HCT116 (cell line): ENCODE data around the gene NHSL1. TPM values are rescaled to one million over a fixed set of nuclear protein-coding genes. Genes with fewer than 3 reads are reported as not detected.

Experiments
- ATAC-seq: fragments of 200-7000 bp; cut with Tn5 transposase; 2 replicates; pipeline ENCODE4 v1.9.1; 2020; ENCODE audit warnings: mild to moderate bottlenecking, moderate library complexity
- BruUV-seq: library from RNA; stranded (reverse); fragments of 400-500 nt; replicated peaks from 2 replicates; lab custom pipeline; 2021; lab: Mats Ljungman, UMichigan
- CTCF ChIA-PET: fragments of 300-600 bp; sonication (Branson Sonifier 250); formaldehyde crosslinking; loops from one replicate; lab custom pipeline; 2021; ENCODE audit warnings: antibody characterized with exemption; lab: Charles Lee
- POLR2A ChIA-PET: fragments of 300-600, 350-600 bp; sonication (Branson Sonifier 250); formaldehyde crosslinking; loops from one replicate; lab custom pipeline; 2021; ENCODE audit warnings: antibody characterized with exemption; lab: Charles Lee
- RAD21 ChIA-PET, 2 experiments: fragments of 300-600 bp; sonication (Branson Sonifier 250); formaldehyde crosslinking; loops; one replicate each; lab custom pipeline; 2023; ENCODE audit warnings: low total read pairs in 2 of 2; ENCODE audit not compliant: uncharacterized antibody in 2 of 2, unreplicated experiment in 2 of 2, low non-redundant PET in 1 of 2; lab: Charles Lee
- DNase-seq: peaks from one replicate; pipeline ENCODE4 v3.0.0-alpha.2; 2010; ENCODE audit warnings: low read depth, low spot score
- H2AFZ ChIP-seq: fragments of 200-600 bp; shearing (Covaris generic), sonication (generic); 2 replicates; pipeline ENCODE4 v1.6.1; 2017; ENCODE audit warnings: low read depth, mixed run types, mixed read lengths, antibody characterized with exemption, low read length; ENCODE audit not compliant: poor library complexity, severe bottlenecking
- H3K27ac ChIP-seq: 2 replicates; pipeline ENCODE4 v1.5.1; 2012; ENCODE audit warnings: low read depth, low read length
- H3K27me3 ChIP-seq: fragments of 200-600 bp; sonication (generic); 2 replicates; pipeline ENCODE4 v1.6.1; 2016; ENCODE audit warnings: mixed run types, low read length, mixed read lengths; ENCODE audit not compliant: insufficient read depth
- H3K36me3 ChIP-seq, 2 experiments: fragments of 200-500 bp in 1 of 2; fragments of 200-600 bp in 1 of 2; sonication (Bioruptor generic) in 1 of 2; sonication (generic) in 1 of 2; 2 replicates each; pipeline versions ENCODE4 v1.5.1 to v1.6.1; 2014 to 2016; ENCODE audit warnings: low read length in 2 of 2, inconsistent platforms in 1 of 2, mixed read lengths in 1 of 2, mixed run types in 1 of 2; ENCODE audit not compliant: insufficient read depth in 2 of 2, control insufficient read depth in 1 of 2
- H3K4me1 ChIP-seq, 2 experiments: fragments of 200-600 bp in 1 of 2; sonication (generic) in 1 of 2; 2 replicates each; pipeline versions ENCODE4 v1.5.1 to v1.6.1; 2012 to 2017; ENCODE audit warnings: low read length in 2 of 2, inconsistent platforms in 1 of 2, mild to moderate bottlenecking in 1 of 2, mixed read lengths in 1 of 2, mixed run types in 1 of 2, moderate library complexity in 1 of 2; ENCODE audit not compliant: insufficient read depth in 2 of 2, control insufficient read depth in 1 of 2
- H3K4me2 ChIP-seq: fragments of 200-600 bp; sonication (generic); 2 replicates; pipeline ENCODE4 v1.6.1; 2017; ENCODE audit warnings: mixed run types, low read length, mixed read lengths
- H3K4me3 ChIP-seq, 2 experiments: fragments of 200-600 bp in 1 of 2; sonication (generic) in 1 of 2; replicated peaks in 1 of 2; 2 replicates each; pipeline ENCODE4 v1.5.1; 2011 to 2016; ENCODE audit warnings: low read length in 2 of 2, control low read depth in 1 of 2, low read depth in 1 of 2, mild to moderate bottlenecking in 1 of 2, mixed read lengths in 1 of 2, mixed run types in 1 of 2
- H3K79me2 ChIP-seq: fragments of 200-600 bp; sonication (generic); 2 replicates; pipeline ENCODE4 v1.6.1; 2017; ENCODE audit warnings: mild to moderate bottlenecking, mixed run types, low read length, moderate library complexity, mixed read lengths; ENCODE audit not compliant: insufficient read depth
- H3K9ac ChIP-seq: fragments of 200-600 bp; sonication (generic); 2 replicates; pipeline ENCODE4 v1.6.1; 2016; ENCODE audit warnings: low read length, mixed read lengths
- H3K9me2 ChIP-seq: fragments of 200-600 bp; sonication (generic), shearing (Covaris generic); 2 replicates; pipeline ENCODE4 v1.6.1; 2017; ENCODE audit warnings: mixed run types, mild to moderate bottlenecking, moderate library complexity; ENCODE audit not compliant: insufficient read depth
- H3K9me3 ChIP-seq, 2 experiments: fragments of 200-500 bp in 1 of 2; fragments of 200-600 bp in 1 of 2; sonication (Bioruptor generic) in 1 of 2; sonication (generic) in 1 of 2; 2 replicates each; pipeline ENCODE4 v1.6.1; 2014 to 2017; ENCODE audit warnings: low read length in 2 of 2, mixed read lengths in 2 of 2, inconsistent platforms in 1 of 2, low read depth in 1 of 2, mild to moderate bottlenecking in 1 of 2, mixed run types in 1 of 2, moderate library complexity in 1 of 2; ENCODE audit not compliant: control insufficient read depth in 1 of 2, insufficient read depth in 1 of 2
- H4K20me1 ChIP-seq: fragments of 200-600 bp; sonication (generic), shearing (Covaris generic); 2 replicates; pipeline ENCODE4 v1.6.1; 2017; ENCODE audit warnings: mixed run types, mild to moderate bottlenecking, moderate library complexity; ENCODE audit not compliant: insufficient read depth
- ATF3 ChIP-seq: IDR thresholded peaks from 2 replicates; pipeline ENCODE4 v1.6.1; 2012
- CBX3 ChIP-seq: IDR thresholded peaks from 2 replicates; pipeline ENCODE4 v1.6.1; 2012; ENCODE audit warnings: low read depth
- CEBPB ChIP-seq: IDR thresholded peaks from 2 replicates; pipeline ENCODE4 v1.6.1; 2012; ENCODE audit warnings: low read depth
- CTCF ChIP-seq, 3 experiments: fragments of 200-600 bp in 1 of 3; sonication (generic) in 1 of 3; IDR thresholded peaks in 2 of 3; conservative IDR thresholded peaks in 1 of 3; 2 replicates each; pipeline ENCODE4 v1.5.1; 2012 to 2017; ENCODE audit warnings: low read depth in 2 of 3, low read length in 2 of 3, antibody characterized with exemption in 1 of 3, borderline replicate concordance in 1 of 3, control low read depth in 1 of 3, mild to moderate bottlenecking in 1 of 3, mixed read lengths in 1 of 3, mixed run types in 1 of 3, moderate library complexity in 1 of 3; ENCODE audit not compliant: insufficient read depth in 1 of 3
- EGR1 ChIP-seq: IDR thresholded peaks from 2 replicates; pipeline ENCODE4 v1.6.1; 2012; ENCODE audit warnings: low read depth
- EZH2 ChIP-seq: fragments of 200-600 bp; sonication (generic); IDR thresholded peaks from 2 replicates; pipeline ENCODE4 v1.6.1; 2017; ENCODE audit warnings: antibody characterized with exemption, mixed run types
- EZH2phosphoT487 ChIP-seq: fragments of 200-600 bp; IDR thresholded peaks from 2 replicates; pipeline ENCODE4 v1.6.1; 2018; ENCODE audit warnings: antibody characterized with exemption, borderline replicate concordance
- FOSL1 ChIP-seq: IDR thresholded peaks from 2 replicates; pipeline ENCODE4 v1.6.1; 2012; ENCODE audit warnings: low read depth
- JUND ChIP-seq: IDR thresholded peaks from 2 replicates; pipeline ENCODE4 v1.6.1; 2012
- MAX ChIP-seq: IDR thresholded peaks from 2 replicates; pipeline ENCODE4 v1.6.1; 2012
- POLR2A ChIP-seq: IDR thresholded peaks from 2 replicates; pipeline ENCODE4 v1.7.0; 2011; ENCODE audit warnings: borderline replicate concordance; ENCODE audit not compliant: insufficient read depth, insufficient read length; ENCODE audit errors: extremely low read depth
- RAD21 ChIP-seq: IDR thresholded peaks from 2 replicates; pipeline ENCODE4 v1.6.1; 2012; ENCODE audit warnings: low read depth, mild to moderate bottlenecking
- SP1 ChIP-seq: IDR thresholded peaks from 2 replicates; pipeline ENCODE4 v1.6.1; 2012; ENCODE audit warnings: low read depth
- TCF7L2 ChIP-seq: IDR thresholded peaks from 2 replicates; pipeline ENCODE4 v1.7.0; 2011; ENCODE audit warnings: borderline replicate concordance, inconsistent platforms; ENCODE audit not compliant: insufficient read depth, insufficient read length; ENCODE audit errors: extremely low read depth
- YY1 ChIP-seq: IDR thresholded peaks from 2 replicates; pipeline ENCODE4 v1.6.1; 2011; ENCODE audit warnings: low read length, low read depth, moderate library complexity, mild to moderate bottlenecking; ENCODE audit not compliant: insufficient replicate concordance; ENCODE audit errors: extremely low read depth
- ZBTB33 ChIP-seq: IDR thresholded peaks from 2 replicates; pipeline ENCODE4 v1.6.1; 2011; ENCODE audit warnings: mild to moderate bottlenecking, low read length, moderate library complexity; ENCODE audit not compliant: insufficient replicate concordance; ENCODE audit errors: extremely low read depth
- ZFX ChIP-seq: fragments of 450-650 bp; IDR thresholded peaks from 2 replicates; pipeline ENCODE4 v1.6.1; 2017
- intact Hi-C: fragments of 100-400 bp; cut with micrococcal nuclease; formaldehyde crosslinking; loops from 2 replicates; pipeline ENCODE4 v1.10.0; 2022
- total RNA-seq: library from RNA; stranded (reverse); gene quantifications from one replicate; pipeline ENCODE4 v1.2.1, GENCODE V29; 2021; ENCODE audit not compliant: unreplicated experiment

Gene NHSL1
- total RNA-seq, 1 experiment from 2014 or later, result 15.4 TPM

- no peak for TF ChIP-seq SP1
- no peak for TF ChIP-seq ATF3
- TF ChIP-seq, all 23 proteins: peak for 0
- POLR2A ChIA-PET, result no interaction called here
- no peaks in the 10 kb centered on the region for H3K79me2 ChIP-seq
- ATAC-seq, result no peak
- H3K9me2 ChIP-seq, result no peaks in the 10 kb centered on the region
- H3K4me1 ChIP-seq, result no peaks in the 10 kb centered on the region
- H4K20me1 ChIP-seq, result no peaks in the 10 kb centered on the region
- RAD21 ChIA-PET, result no interaction called here
- DNase-seq, result no peak
- no peaks in the 10 kb centered on the region for H3K27me3 ChIP-seq
- H3K36me3 ChIP-seq, result no peaks in the 10 kb centered on the region
- no TSS peak for BruUV-seq
- H2AFZ ChIP-seq, result no peak overlapping the region
- intact Hi-C loops, result no loop called here
- H3K27ac ChIP-seq, result no peak overlapping the region
- CTCF ChIA-PET, result no interaction called here
- no peak overlapping the region for H3K9ac ChIP-seq
- no peak overlapping the region for H3K4me3 ChIP-seq
- no peak overlapping the region for H3K4me2 ChIP-seq
- no peaks in the 10 kb centered on the region for H3K9me3 ChIP-seq
These were observed 65.2 kb downstream of the NHSL1 start for GRCh38 chr6:138434096-138434495.

- ChIA-PET CTCF (no interaction called here), RAD21 (no interaction called here), POLR2A (no interaction called here)
- H4K20me1 ChIP-seq, result no peaks in the 10 kb centered on the region
- H3K4me1 ChIP-seq, result no peaks in the 10 kb centered on the region
- no peaks in the 10 kb centered on the region for H3K9me2 ChIP-seq
- H3K9ac ChIP-seq, result no peak overlapping the region
- no peaks in the 10 kb centered on the region for H3K27me3 ChIP-seq
- H3K36me3 ChIP-seq, result no peaks in the 10 kb centered on the region
- no peak for ATAC-seq
- H2AFZ ChIP-seq, result no peak overlapping the region
- no peaks in the 10 kb centered on the region for H3K9me3 ChIP-seq
- intact Hi-C loops, result no loop called here
- no peak for TF ChIP-seq TCF7L2
- TF ChIP-seq POLR2A, result no peak
- TF ChIP-seq CEBPB, result no peak
- no peak for TF ChIP-seq MAX
- TF ChIP-seq EZH2, result no peak
- TF ChIP-seq ZFX, result no peak
- TF ChIP-seq FOSL1, result no peak
- TF ChIP-seq RAD21, result no peak
- no peak for TF ChIP-seq EZH2phosphoT487
- no peak for TF ChIP-seq ZBTB33
- no peak for TF ChIP-seq CBX3
- TF ChIP-seq CTCF (IDR thresholded peaks at IDR 0.05 in 2 of 3, conservative IDR thresholded peaks at IDR 0.05 in 1 of 3; ENCODE audit: borderline replicate concordance in 1 of 3, insufficient read depth in 1 of 3, low read depth in 2 of 3, low read length in 2 of 3), result no peak
- no peak for TF ChIP-seq YY1
- no peak for TF ChIP-seq JUND
- TF ChIP-seq EGR1, result no peak
- no peak overlapping the region for H3K27ac ChIP-seq
- no peak overlapping the region for H3K4me3 ChIP-seq
- no peaks in the 10 kb centered on the region for H3K79me2 ChIP-seq
- BruUV-seq, result no TSS peak
- no peak overlapping the region for H3K4me2 ChIP-seq
- DNase-seq, result no peak
These were observed 67.3 kb downstream of the NHSL1 start for GRCh38 chr6:138432063-138432356.
